Liver (tissue), 9 donors: ENCODE results near the gene VOPP1. TPM values are rescaled to one million over a fixed set of nuclear protein-coding genes. Genes with fewer than 3 reads are reported as not detected.

Experiments
- DNase-seq: peaks from one replicate; pipeline ENCODE4 v3.0.0-alpha.2; 2017; ENCODE audit warnings: low spot score
- H3K27ac ChIP-seq, 2 donors: one replicate each; pipeline ENCODE4 v1.7.0; 2013; ENCODE audit warnings: inconsistent platforms in 2 of 2, low read length in 2 of 2, control low read depth in 1 of 2, low read depth in 1 of 2, mild to moderate bottlenecking in 1 of 2
- H3K27me3 ChIP-seq, 4 donors: one replicate each; pipeline versions ENCODE4 v1.6.1 to v1.7.0; 2013; ENCODE audit warnings: low read length in 3 of 4, inconsistent platforms in 1 of 4, mild to moderate bottlenecking in 1 of 4, moderate library complexity in 1 of 4; ENCODE audit not compliant: control insufficient read depth in 4 of 4, insufficient read depth in 4 of 4
- H3K36me3 ChIP-seq, 4 donors: one replicate each; pipeline versions ENCODE4 v1.6.1 to v1.7.0; 2013; ENCODE audit warnings: low read length in 3 of 4, mild to moderate bottlenecking in 3 of 4, low read depth in 1 of 4, moderate library complexity in 1 of 4; ENCODE audit not compliant: control insufficient read depth in 4 of 4, insufficient read depth in 3 of 4
- H3K4me1 ChIP-seq, 4 donors: one replicate each; pipeline versions ENCODE4 v1.6.1 to v1.7.0; 2013; ENCODE audit warnings: low read length in 3 of 4, mild to moderate bottlenecking in 3 of 4, moderate library complexity in 1 of 4; ENCODE audit not compliant: control insufficient read depth in 4 of 4, insufficient read depth in 4 of 4
- H3K4me3 ChIP-seq, 3 donors: one replicate each; pipeline versions ENCODE4 v1.6.1 to v1.7.0; 2013; ENCODE audit warnings: low read length in 3 of 3, control low read depth in 1 of 3, low read depth in 1 of 3, mild to moderate bottlenecking in 1 of 3
- H3K9ac ChIP-seq, 2 donors: one replicate each; pipeline ENCODE4 v1.7.0; 2013; ENCODE audit warnings: low read length in 2 of 2, mild to moderate bottlenecking in 2 of 2, moderate library complexity in 2 of 2, control low read depth in 1 of 2, low read depth in 1 of 2
- H3K9me3 ChIP-seq, 4 donors: one replicate each; pipeline versions ENCODE4 v1.6.1 to v1.7.0; 2013; ENCODE audit warnings: low read length in 3 of 4; ENCODE audit not compliant: control insufficient read depth in 4 of 4
- ATF3 ChIP-seq: IDR thresholded peaks from 2 replicates; pipeline ENCODE4 v1.6.1; 2016; ENCODE audit warnings: antibody characterized with exemption
- CTCF ChIP-seq: fragments of 150-350 bp; IDR thresholded peaks from 2 replicates; pipeline ENCODE4 v1.5.1; 2017; ENCODE audit warnings: improper control_type of control experiment, low read depth, low read length; ENCODE audit not compliant: missing input control
- EGR1 ChIP-seq, 2 donors: IDR thresholded peaks; 2 replicates each; pipeline ENCODE4 v1.6.1; 2016 to 2018; ENCODE audit warnings: antibody characterized with exemption in 2 of 2, low read depth in 2 of 2
- FOXA1 ChIP-seq: IDR thresholded peaks from 2 replicates; pipeline ENCODE4 v1.6.1; 2016; ENCODE audit warnings: antibody characterized with exemption
- FOXA2 ChIP-seq: IDR thresholded peaks from 2 replicates; pipeline ENCODE4 v1.6.1; 2016; ENCODE audit warnings: antibody characterized with exemption
- GABPA ChIP-seq, 2 donors: IDR thresholded peaks in 1 of 2; conservative IDR thresholded peaks in 1 of 2; 2 replicates each; pipeline ENCODE4 v1.6.1; 2016; ENCODE audit warnings: antibody characterized with exemption in 2 of 2, mild to moderate bottlenecking in 1 of 2, moderate library complexity in 1 of 2
- HNF4A ChIP-seq, 2 donors: conservative IDR thresholded peaks; 2 replicates each; pipeline ENCODE4 v1.6.1; 2016; ENCODE audit warnings: antibody characterized with exemption in 2 of 2, mild to moderate bottlenecking in 2 of 2
- HNF4G ChIP-seq: IDR thresholded peaks from 2 replicates; pipeline ENCODE4 v1.6.1; 2016; ENCODE audit warnings: antibody characterized with exemption
- JUND ChIP-seq, 2 donors: IDR thresholded peaks; 2 replicates each; pipeline ENCODE4 v1.6.1; 2016; ENCODE audit warnings: antibody characterized with exemption in 2 of 2
- MAX ChIP-seq: IDR thresholded peaks from 2 replicates; pipeline ENCODE4 v1.6.1; 2016; ENCODE audit warnings: antibody characterized with exemption
- NR2F2 ChIP-seq: IDR thresholded peaks from 2 replicates; pipeline ENCODE4 v1.6.1; 2016; ENCODE audit warnings: antibody characterized with exemption
- RAD21 ChIP-seq, 2 donors: IDR thresholded peaks; 2 replicates each; pipeline ENCODE4 v1.6.1; 2016; ENCODE audit warnings: antibody characterized with exemption in 2 of 2, mild to moderate bottlenecking in 2 of 2
- REST ChIP-seq: IDR thresholded peaks from 2 replicates; pipeline ENCODE4 v1.6.1; 2016; ENCODE audit warnings: antibody characterized with exemption, mild to moderate bottlenecking
- RXRA ChIP-seq, 2 donors: IDR thresholded peaks; 2 replicates each; pipeline ENCODE4 v1.6.1; 2017 to 2018; ENCODE audit warnings: antibody characterized with exemption in 2 of 2, mild to moderate bottlenecking in 1 of 2
- SP1 ChIP-seq: IDR thresholded peaks from 2 replicates; pipeline ENCODE4 v1.6.1; 2018; ENCODE audit warnings: antibody characterized with exemption, mild to moderate bottlenecking
- TAF1 ChIP-seq: conservative IDR thresholded peaks from 2 replicates; pipeline ENCODE4 v1.6.1; 2016; ENCODE audit warnings: antibody characterized with exemption, mild to moderate bottlenecking
- YY1 ChIP-seq: IDR thresholded peaks from 2 replicates; pipeline ENCODE4 v1.6.1; 2016; ENCODE audit warnings: antibody characterized with exemption, mild to moderate bottlenecking
- ZBTB33 ChIP-seq: IDR thresholded peaks from 2 replicates; pipeline ENCODE4 v1.6.1; 2016; ENCODE audit warnings: antibody characterized with exemption
- WGBS: extraction: QIAGEN DNeasy Blood & Tissue Kit; methylation state at CpG from one replicate; pipeline ENCODE4 v1.1.7; 2013; 5-methylcytosine and 5-hydroxymethylcytosine counted together
- polyA plus RNA-seq, 2 donors: library from polyadenylated mRNA; stranded (reverse) in 1 of 2; unstranded in 1 of 2; fragments of 200-250 nt in 1 of 2; fragments of >200 nt in 1 of 2; fragmentation: Nextera tagmentation in 1 of 2; extraction: Ambion mirVana in 1 of 2; gene quantifications; one replicate each; pipeline versions ENCODE4 v1.2.1 to v1.2.3, GENCODE V29; 2013 to 2015
- total RNA-seq, 2 donors: library from RNA; depleted of rRNA; stranded (reverse); fragments of >200 nt; gene quantifications; one replicate each; pipeline ENCODE4 v1.2.3, GENCODE V29; 2014
- donor health status: healthy.
- donor health status: healthy.
- donor health status: healthy.
- donor health status: healthy.
- donor health status: healthy.

The VOPP1 gene
- total and polyA plus RNA-seq, 4 donors, result 11.5 to 23.8 (median 21.7) TPM

- Histone ChIP-seq H3K9ac (no peak overlapping the region), H3K4me1 (no peaks in the 10 kb centered on the region), H3K4me3 (no peak overlapping the region), H3K9me3 (no peaks in the 10 kb centered on the region), H3K27ac (no peak overlapping the region), H3K36me3 (no peaks in the 10 kb centered on the region), H3K27me3 (no peaks in the 10 kb centered on the region)
- WGBS, result 62% methylated on average over 14 of the region's 14 CpGs
- peak; percentile 77 for DNase-seq
- no peak for TF ChIP-seq YY1
- TF ChIP-seq FOXA2, result no peak
- TF ChIP-seq JUND (IDR thresholded peaks at IDR 0.05), result peak in 1 of 2 donors; percentile 35
- TF ChIP-seq HNF4G, result no peak
- no peak for TF ChIP-seq GABPA (IDR thresholded peaks at IDR 0.05 in 1 of 2, conservative IDR thresholded peaks at IDR 0.05 in 1 of 2)
- TF ChIP-seq HNF4A (conservative IDR thresholded peaks at IDR 0.05), result no peak
- TF ChIP-seq MAX, result no peak
- TF ChIP-seq NR2F2, result peak; percentile 92
- peak in 1 of 2 donors; percentile 50 for TF ChIP-seq RXRA (IDR thresholded peaks at IDR 0.05)
- TF ChIP-seq FOXA1, result no peak
- TF ChIP-seq TAF1, result no peak
- TF ChIP-seq SP1, result peak; percentile 20
- peak; percentile 49 to 78 for TF ChIP-seq RAD21 (IDR thresholded peaks at IDR 0.05)
- TF ChIP-seq REST, result no peak
- peak; percentile 51 for TF ChIP-seq CTCF
- no peak for TF ChIP-seq EGR1 (IDR thresholded peaks at IDR 0.05; ENCODE audit: low read depth in 2 of 2)
- TF ChIP-seq ZBTB33, result no peak
- no peak for TF ChIP-seq ATF3
Observed at GRCh38 chr7:55593515-55594318, 21.4 kb upstream of the VOPP1 start.
